CD4-positive, alpha-beta T cell treated with Interleukin-12 subunit alpha and Interleukin-12 subunit beta, for 1 hour (primary cell): ENCODE data around the gene LYRM4.
A peak's percentile ranks its signal among the peaks of the same experiment; 100 is the strongest.

Source experiments
- DNase-seq: peaks from one replicate; pipeline ENCODE4 v3.0.0-alpha.2; 2020

The LYRM4 gene

GRCh38 chr6:5241252-5241651 is 19.5 kb downstream of the LYRM4 start:
- DNase-seq: no peak

GRCh38 chr6:5238336-5238735 is 22.4 kb downstream of the LYRM4 start:
- no peak for DNase-seq

GRCh38 chr6:5237805-5238204 is 22.9 kb downstream of the LYRM4 start:
- DNase-seq: no peak

GRCh38 chr6:5235830-5236229 is 24.9 kb downstream of the LYRM4 start:
- no peak for DNase-seq

- no peak for DNase-seq
Measured at GRCh38 chr6:5234874-5235273, 25.9 kb downstream of the LYRM4 start.

- no peak for DNase-seq
Measured at GRCh38 chr6:5231289-5231688, 29.5 kb downstream of the LYRM4 start.

- no peak for DNase-seq
Measured at GRCh38 chr6:5230081-5230480, 30.7 kb downstream of the LYRM4 start.

GRCh38 chr6:5229356-5229755 is 31.4 kb downstream of the LYRM4 start:
- DNase-seq: no peak

GRCh38 chr6:5223309-5223708 is 37.4 kb downstream of the LYRM4 start:
- no peak for DNase-seq

GRCh38 chr6:5220443-5220842 is 40.3 kb downstream of the LYRM4 start:
- no peak for DNase-seq

GRCh38 chr6:5219011-5219691 is 41.6 kb downstream of the LYRM4 start:
- no peak for DNase-seq

GRCh38 chr6:5217356-5217755 is 43.4 kb downstream of the LYRM4 start:
- DNase-seq: no peak

- no peak for DNase-seq
Measured at GRCh38 chr6:5215799-5216198, 45.0 kb downstream of the LYRM4 start.

GRCh38 chr6:5215159-5215558 is 45.6 kb downstream of the LYRM4 start:
- no peak for DNase-seq

- peak; percentile 8 for DNase-seq
Measured at GRCh38 chr6:5214570-5215052, 46.1 kb downstream of the LYRM4 start.

GRCh38 chr6:5213836-5214235 is 46.9 kb downstream of the LYRM4 start:
- no peak for DNase-seq

- DNase-seq: no peak
Measured at GRCh38 chr6:5211492-5211891, 49.3 kb downstream of the LYRM4 start.

GRCh38 chr6:5208471-5208971 is 52.2 kb downstream of the LYRM4 start:
- DNase-seq: no peak

- no peak for DNase-seq
Measured at GRCh38 chr6:5208057-5208456, 52.7 kb downstream of the LYRM4 start.

- no peak for DNase-seq
Measured at GRCh38 chr6:5206920-5207561, 53.7 kb downstream of the LYRM4 start.

- DNase-seq: no peak
Measured at GRCh38 chr6:5205877-5206850, 54.6 kb downstream of the LYRM4 start.

- no peak for DNase-seq
Measured at GRCh38 chr6:5205035-5205507, 55.7 kb downstream of the LYRM4 start.

GRCh38 chr6:5204376-5204775 is 56.4 kb downstream of the LYRM4 start:
- DNase-seq: no peak
